Upper lobe of left lung (tissue), 4 donors: ENCODE data around the gene TSPAN7.

Experiments used
- POLR2A ChIP-seq, 4 donors: fragments of 450-650 bp; IDR thresholded peaks; one replicate each; pipeline ENCODE4 v1.5.1; 2016 to 2017; ENCODE audit warnings: antibody characterized with exemption in 4 of 4, mild to moderate bottlenecking in 2 of 4
- POLR2AphosphoS5 ChIP-seq, 2 donors: sonication (generic); formaldehyde crosslinking; IDR thresholded peaks; one replicate each; pipeline ENCODE4 v1.5.1; 2017; ENCODE audit warnings: antibody characterized with exemption in 2 of 2
- TF ChIP-seq, protein P1 (sequence below), 6 experiments: fragments of 450-650 bp in 4 of 6; fragments of 200-600 bp in 2 of 6; sonication (generic) in 2 of 6; IDR thresholded peaks; one replicate each; pipeline ENCODE4 v1.5.1; 2016 to 2019; ENCODE audit warnings: antibody characterized with exemption in 6 of 6

DNA sequence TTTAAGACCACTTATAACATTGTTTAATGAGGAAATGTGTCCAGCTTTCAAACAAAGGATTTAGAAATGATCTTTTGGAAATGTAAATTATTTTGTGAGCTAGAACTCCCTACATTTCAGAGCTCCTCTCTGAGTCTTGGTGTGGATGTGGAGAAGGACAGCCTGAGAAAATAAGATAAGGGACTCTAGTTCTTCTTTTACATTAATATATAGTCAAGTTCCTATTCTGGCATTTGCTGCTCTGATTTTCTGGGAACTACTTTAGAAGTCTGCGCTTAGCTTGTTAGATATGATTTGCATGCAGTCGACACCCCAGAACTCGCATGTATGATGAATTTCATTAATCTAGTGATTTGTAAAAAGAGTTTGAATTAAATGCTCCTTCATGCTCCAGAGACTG, 45.5 kb downstream of the TSPAN7 start:
- TF ChIP-seq, protein P1, sequence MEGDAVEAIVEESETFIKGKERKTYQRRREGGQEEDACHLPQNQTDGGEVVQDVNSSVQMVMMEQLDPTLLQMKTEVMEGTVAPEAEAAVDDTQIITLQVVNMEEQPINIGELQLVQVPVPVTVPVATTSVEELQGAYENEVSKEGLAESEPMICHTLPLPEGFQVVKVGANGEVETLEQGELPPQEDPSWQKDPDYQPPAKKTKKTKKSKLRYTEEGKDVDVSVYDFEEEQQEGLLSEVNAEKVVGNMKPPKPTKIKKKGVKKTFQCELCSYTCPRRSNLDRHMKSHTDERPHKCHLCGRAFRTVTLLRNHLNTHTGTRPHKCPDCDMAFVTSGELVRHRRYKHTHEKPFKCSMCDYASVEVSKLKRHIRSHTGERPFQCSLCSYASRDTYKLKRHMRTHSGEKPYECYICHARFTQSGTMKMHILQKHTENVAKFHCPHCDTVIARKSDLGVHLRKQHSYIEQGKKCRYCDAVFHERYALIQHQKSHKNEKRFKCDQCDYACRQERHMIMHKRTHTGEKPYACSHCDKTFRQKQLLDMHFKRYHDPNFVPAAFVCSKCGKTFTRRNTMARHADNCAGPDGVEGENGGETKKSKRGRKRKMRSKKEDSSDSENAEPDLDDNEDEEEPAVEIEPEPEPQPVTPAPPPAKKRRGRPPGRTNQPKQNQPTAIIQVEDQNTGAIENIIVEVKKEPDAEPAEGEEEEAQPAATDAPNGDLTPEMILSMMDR (IDR thresholded peaks at IDR 0.05) = no peak
- TF ChIP-seq POLR2AphosphoS5 (IDR thresholded peaks at IDR 0.05) = no peak
- TF ChIP-seq POLR2A (IDR thresholded peaks at IDR 0.05) = no peak
